ENCODE data around the gene COL17A1.

Gene COL17A1

DNA sequence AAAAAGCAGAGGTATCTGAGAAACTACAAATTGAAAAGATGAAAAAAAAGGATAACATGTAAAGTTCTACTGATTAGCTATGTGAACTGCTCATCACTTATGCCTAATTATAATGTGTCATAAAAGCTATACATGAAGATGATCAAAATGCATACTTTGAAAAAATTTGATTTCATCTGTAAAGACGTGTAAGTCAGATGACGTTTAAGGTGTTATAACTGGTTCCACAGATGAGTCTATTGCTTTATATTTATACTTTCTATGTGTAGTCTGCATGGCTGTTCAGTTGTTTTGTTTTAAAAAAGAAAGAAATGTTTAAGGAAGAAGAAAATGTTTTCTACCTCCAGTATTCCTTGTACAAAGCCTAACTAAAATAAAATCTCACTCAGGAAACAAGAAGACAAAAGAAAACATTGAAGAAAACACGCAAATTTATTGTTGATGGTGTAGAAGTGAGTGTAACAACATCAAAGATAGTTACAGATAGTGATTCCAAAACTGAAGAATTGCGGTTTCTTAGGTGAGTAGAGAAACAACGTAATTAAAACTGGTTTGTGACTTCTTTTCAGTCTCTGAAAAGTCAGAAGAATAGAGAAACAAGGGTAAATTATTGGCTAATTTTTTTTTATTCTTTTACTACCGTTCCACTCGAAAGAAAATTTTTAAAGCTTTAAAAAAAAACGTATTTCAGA lies 80.4 kb downstream of the COL17A1 start:
- Histone ChIP-seq H3K4me1 (ENCODE audit: insufficient read depth, low read length) (no peaks in the 10 kb centered on the region), H3K4me2 (ENCODE audit: insufficient read depth, low read length) (no peak overlapping the region), H2AFZ (ENCODE audit: low read depth, low read length) (no peak overlapping the region), H3K9ac (ENCODE audit: low read depth, low read length) (no peak overlapping the region), H3K36me3 (ENCODE audit: insufficient read depth, low read length) (peaks cover 65% of the 10 kb centered on the region), H3K27ac (ENCODE audit: low read length) (no peak overlapping the region), H3K79me2 (ENCODE audit: insufficient read depth, low read length) (no peaks in the 10 kb centered on the region), H3K4me3 (ENCODE audit: low read depth in 1 of 2, low read length in 2 of 2) (no peak overlapping the region), H3K27me3 (ENCODE audit: insufficient read depth, low read length, poor library complexity) (no peaks in the 10 kb centered on the region), H3K9me3 (ENCODE audit: insufficient read depth, low read length, severe bottlenecking) (no peaks in the 10 kb centered on the region), H4K20me1 (ENCODE audit: insufficient read depth, low read length) (no peaks in the 10 kb centered on the region)
- TF ChIP-seq, protein P1, sequence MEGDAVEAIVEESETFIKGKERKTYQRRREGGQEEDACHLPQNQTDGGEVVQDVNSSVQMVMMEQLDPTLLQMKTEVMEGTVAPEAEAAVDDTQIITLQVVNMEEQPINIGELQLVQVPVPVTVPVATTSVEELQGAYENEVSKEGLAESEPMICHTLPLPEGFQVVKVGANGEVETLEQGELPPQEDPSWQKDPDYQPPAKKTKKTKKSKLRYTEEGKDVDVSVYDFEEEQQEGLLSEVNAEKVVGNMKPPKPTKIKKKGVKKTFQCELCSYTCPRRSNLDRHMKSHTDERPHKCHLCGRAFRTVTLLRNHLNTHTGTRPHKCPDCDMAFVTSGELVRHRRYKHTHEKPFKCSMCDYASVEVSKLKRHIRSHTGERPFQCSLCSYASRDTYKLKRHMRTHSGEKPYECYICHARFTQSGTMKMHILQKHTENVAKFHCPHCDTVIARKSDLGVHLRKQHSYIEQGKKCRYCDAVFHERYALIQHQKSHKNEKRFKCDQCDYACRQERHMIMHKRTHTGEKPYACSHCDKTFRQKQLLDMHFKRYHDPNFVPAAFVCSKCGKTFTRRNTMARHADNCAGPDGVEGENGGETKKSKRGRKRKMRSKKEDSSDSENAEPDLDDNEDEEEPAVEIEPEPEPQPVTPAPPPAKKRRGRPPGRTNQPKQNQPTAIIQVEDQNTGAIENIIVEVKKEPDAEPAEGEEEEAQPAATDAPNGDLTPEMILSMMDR (IDR thresholded peaks at IDR 0.05; ENCODE audit: borderline replicate concordance, extremely low read depth, low read length, poor library complexity, severe bottlenecking) = no peak
- TF ChIP-seq EZH2 (IDR thresholded peaks at IDR 0.05; ENCODE audit: borderline replicate concordance, low read depth, low read length, severe bottlenecking) = no peak
- ATAC-seq (ENCODE audit: insufficient read depth, low read depth) (no peak), DNase-seq (no peak)

GRCh38 chr10:104002911-104003310 lies 82.8 kb downstream of the COL17A1 start:
- no peaks in the 10 kb centered on the region for H4K20me1 ChIP-seq (ENCODE audit: insufficient read depth, low read length)
- no peaks in the 10 kb centered on the region for H3K9me3 ChIP-seq (ENCODE audit: insufficient read depth, low read length, severe bottlenecking)
- H3K4me3 ChIP-seq (ENCODE audit: low read depth in 1 of 2, low read length in 2 of 2) = no peak overlapping the region
- H3K4me1 ChIP-seq (ENCODE audit: insufficient read depth, low read length) = no peaks in the 10 kb centered on the region
- DNase-seq (no peak), ATAC-seq (ENCODE audit: insufficient read depth, low read depth) (no peak)
- H3K9ac ChIP-seq (ENCODE audit: low read depth, low read length) = no peak overlapping the region
- TF ChIP-seq, protein P1 (IDR thresholded peaks at IDR 0.05; ENCODE audit: borderline replicate concordance, extremely low read depth, low read length, poor library complexity, severe bottlenecking) = no peak
- TF ChIP-seq EZH2 (IDR thresholded peaks at IDR 0.05; ENCODE audit: borderline replicate concordance, low read depth, low read length, severe bottlenecking) = no peak
- no peaks in the 10 kb centered on the region for H3K79me2 ChIP-seq (ENCODE audit: insufficient read depth, low read length)
- H3K27ac ChIP-seq (ENCODE audit: low read length) = no peak overlapping the region
- H3K4me2 ChIP-seq (ENCODE audit: insufficient read depth, low read length) = no peak overlapping the region
- no peak overlapping the region for H2AFZ ChIP-seq (ENCODE audit: low read depth, low read length)
- peaks cover 75% of the 10 kb centered on the region for H3K36me3 ChIP-seq (ENCODE audit: insufficient read depth, low read length)
- no peaks in the 10 kb centered on the region for H3K27me3 ChIP-seq (ENCODE audit: insufficient read depth, low read length, poor library complexity)

GRCh38 chr10:103998805-103999204 lies 86.9 kb downstream of the COL17A1 start:
- Histone ChIP-seq H3K79me2 (ENCODE audit: insufficient read depth, low read length) (no peaks in the 10 kb centered on the region), H3K4me3 (ENCODE audit: low read depth in 1 of 2, low read length in 2 of 2) (no peak overlapping the region), H3K9ac (ENCODE audit: low read depth, low read length) (no peak overlapping the region), H3K4me1 (ENCODE audit: insufficient read depth, low read length) (no peaks in the 10 kb centered on the region), H3K9me3 (ENCODE audit: insufficient read depth, low read length, severe bottlenecking) (no peaks in the 10 kb centered on the region), H3K27ac (ENCODE audit: low read length) (no peak overlapping the region), H4K20me1 (ENCODE audit: insufficient read depth, low read length) (no peaks in the 10 kb centered on the region), H3K36me3 (ENCODE audit: insufficient read depth, low read length) (peaks cover 82% of the 10 kb centered on the region), H2AFZ (ENCODE audit: low read depth, low read length) (no peak overlapping the region), H3K4me2 (ENCODE audit: insufficient read depth, low read length) (no peak overlapping the region), H3K27me3 (ENCODE audit: insufficient read depth, low read length, poor library complexity) (no peaks in the 10 kb centered on the region)
- TF ChIP-seq, protein P1 (IDR thresholded peaks at IDR 0.05; ENCODE audit: borderline replicate concordance, extremely low read depth, low read length, poor library complexity, severe bottlenecking) = no peak
- TF ChIP-seq EZH2 (IDR thresholded peaks at IDR 0.05; ENCODE audit: borderline replicate concordance, low read depth, low read length, severe bottlenecking) = no peak
- DNase-seq = no peak
- no peak for ATAC-seq (ENCODE audit: insufficient read depth, low read depth)

All from DND-41 (cell line).